Inflammatory macrophage treated with lipopolysaccharide for 4 hours (primary cell): ENCODE measurements around the gene LRRK1.

ENCODE experiments used
- DNase-seq: peaks from one replicate; pipeline ENCODE4 v3.0.0-alpha.2; 2020

Gene LRRK1

DNA sequence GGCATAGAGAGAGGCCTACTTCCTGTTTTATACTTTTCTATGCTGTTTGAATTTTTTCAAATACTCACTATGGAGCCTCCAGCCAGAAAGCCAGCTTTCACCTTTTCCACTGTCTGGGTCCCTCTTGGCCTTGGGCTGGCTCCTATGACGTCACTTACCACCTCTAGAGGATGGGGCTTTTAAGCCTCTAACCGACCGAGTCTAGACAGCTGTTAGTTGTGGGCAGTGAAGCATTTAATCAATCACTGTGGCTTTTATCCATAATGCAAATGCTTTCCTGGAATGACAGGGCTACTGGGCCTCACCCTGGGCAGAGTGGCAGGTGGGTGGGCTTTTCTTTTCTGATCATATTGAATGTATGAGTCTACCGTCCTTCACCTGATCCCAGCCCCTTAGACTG, 61.9 kb downstream of the LRRK1 start:
- DNase-seq: no peak

DNA sequence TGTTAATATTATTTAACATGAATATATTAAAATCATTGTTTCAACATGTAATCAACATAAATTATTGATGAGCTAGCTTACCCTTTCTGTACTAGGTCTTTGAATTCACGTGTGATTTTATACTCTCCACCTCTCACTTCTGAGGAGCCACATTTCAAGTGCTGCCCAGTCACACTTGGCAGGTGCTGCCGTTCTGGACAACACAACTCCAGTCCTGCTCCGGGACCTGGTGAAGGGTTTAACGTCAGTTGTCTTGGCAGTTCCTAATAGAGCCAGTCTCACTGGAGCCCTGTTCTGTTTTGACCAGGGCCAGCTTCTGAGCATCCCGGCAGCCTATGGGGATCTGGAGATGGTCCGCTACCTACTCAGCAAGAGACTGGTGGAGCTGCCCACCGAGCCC, 64.1 kb downstream of the LRRK1 start:
- DNase-seq: no peak

DNA sequence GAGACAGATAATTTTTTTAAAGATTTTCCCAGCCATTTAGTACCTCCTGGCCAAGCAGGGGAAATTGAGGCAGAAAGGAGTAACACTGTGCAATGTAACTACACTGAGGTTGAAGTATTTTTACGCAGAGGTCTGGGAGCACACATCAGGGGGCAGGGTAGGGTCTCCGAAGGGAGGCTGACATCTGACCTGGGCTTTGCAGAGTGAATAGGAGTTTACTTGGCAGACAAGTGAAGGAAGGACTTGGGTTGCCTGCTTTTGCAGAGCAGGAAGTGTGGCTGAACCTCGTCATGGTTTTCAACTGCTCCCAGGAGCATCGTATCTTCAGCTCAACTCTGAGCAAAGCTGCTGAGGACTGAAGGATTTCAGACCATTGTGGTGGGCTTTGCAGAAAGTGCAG, 66.2 kb downstream of the LRRK1 start:
- DNase-seq: no peak

DNA sequence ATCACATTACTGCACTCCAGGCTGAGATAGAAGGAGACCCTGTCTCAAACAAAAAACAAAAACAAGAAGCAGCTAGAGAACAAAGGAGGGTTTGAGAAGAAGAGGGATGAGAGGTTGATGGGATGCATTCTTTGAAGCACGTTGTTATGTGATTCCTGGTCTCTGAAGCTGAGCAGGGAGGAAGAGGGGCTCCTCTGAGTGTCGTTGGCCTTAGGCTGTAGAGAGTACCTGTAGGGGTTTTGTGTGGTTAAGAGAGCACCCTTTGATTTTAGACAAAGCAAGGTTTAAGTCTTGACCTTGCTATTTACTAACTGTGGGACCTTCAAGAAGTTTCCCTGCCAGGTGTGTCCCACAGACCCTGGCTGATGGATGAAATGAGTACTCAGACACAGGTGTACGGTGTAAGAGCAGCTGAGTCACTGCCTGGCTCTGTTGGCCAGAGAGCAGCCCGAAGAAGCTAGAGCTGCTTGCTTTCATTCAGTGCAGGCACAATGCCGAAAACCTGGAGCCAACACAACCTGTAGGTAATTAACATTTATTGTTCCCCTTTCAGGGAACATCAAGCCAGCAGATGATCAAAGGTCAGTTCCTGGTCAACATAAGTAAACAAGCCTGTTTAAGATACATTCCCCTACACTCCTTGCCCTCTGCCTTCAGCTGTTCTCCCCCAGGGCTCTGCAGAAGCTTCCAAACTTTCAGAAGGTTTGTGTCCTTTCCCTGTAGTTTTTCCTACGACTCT, 67.2 kb downstream of the LRRK1 start:
- DNase-seq: no peak

DNA sequence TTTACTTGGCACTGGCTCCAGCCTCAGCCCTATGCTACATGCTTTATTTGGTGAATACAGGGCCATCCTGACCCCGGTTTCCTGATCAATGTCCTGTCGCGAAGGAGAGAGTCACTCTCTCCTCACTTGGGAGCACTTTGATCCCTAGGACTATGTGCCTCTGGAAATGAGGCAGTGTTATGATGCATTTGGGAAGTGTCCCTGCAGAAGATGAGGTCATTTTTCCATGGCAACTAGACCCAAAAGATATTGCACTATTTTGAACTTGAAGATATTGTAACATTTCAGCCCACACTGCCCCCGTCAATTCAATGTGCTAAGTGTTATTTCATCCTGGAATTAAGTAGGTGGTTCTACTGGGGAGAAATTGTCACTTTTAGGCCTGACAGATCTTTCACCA, 68.0 kb downstream of the LRRK1 start:
- peak; percentile 81 for DNase-seq

DNA sequence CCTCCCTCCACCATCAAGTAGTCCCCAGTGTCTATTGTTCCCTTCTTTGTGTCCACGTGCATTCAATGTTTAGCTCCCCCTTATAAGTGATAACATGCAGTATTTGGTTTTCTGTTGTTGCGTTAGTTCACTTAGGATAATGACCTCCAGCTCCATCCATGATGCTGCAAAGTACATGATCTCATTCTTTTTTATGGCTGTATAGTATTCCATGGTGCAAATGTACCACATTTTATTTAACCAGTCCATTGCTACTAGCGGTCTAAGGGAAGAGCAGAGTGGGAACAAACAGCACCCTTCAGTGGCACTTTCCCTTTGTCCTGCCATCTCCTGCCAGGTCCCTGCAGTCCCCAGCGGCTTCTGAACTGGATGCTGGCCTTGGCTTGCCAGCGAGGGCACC, 69.1 kb downstream of the LRRK1 start:
- DNase-seq: no peak

DNA sequence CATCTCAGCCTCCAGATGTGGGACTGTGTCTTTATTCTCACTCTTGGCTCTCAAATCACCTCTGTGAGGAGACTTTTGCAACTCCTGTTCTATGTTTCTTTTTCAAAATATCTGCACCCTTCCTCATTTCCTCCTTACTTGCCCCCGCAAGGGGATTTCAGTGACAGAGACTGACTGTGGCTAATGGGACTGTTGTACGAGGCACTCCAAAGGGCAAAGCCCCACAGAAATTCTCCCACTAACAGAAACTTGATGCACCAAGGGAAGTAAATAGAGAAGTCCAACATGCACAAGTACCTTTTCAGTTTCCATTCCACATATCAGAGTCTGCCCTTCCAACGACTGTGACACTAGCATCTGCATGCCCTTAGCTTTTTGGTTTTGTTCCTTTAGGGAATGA, 69.7 kb downstream of the LRRK1 start:
- DNase-seq: peak; percentile 67

DNA sequence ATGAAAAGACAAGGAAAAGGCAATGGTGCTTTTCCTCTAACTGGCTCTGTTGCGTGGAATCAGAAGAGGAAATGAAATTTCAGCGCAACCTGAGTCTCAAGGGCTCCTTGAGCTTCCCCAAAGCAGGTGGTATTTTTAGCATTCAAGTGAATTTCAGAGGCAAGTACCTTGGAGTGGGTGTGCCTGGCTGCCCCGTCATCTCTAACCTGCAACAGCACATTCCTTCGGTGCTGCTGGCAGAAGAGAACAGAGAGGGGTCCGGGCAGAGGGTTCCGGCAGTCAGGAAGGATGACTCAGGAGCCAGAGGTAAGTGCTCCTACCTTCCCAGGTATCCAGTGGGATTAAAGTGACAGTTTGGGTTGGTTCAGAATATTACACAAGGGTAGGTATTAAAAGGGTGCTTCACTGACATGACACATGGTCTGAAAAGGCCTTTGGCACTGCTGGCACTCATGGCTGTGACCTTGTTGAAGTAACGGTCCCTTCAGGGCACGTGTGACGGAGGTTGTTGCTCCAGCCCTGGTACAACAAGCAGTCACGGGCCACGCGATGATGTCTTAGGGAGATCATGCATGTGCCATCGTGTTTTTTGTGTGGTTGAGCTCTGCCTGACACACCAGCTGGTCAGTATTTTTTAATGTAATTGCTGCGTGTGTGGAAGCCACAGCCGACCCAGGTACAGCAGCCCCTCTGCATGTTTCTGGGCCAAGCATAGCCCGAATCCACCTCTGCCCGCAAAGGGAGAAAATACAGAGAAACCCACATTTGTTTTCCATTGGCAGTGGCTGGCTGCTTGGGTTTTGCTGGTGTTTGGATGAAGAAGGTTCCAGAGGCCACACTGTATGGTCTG, 75.7 kb downstream of the LRRK1 start:
- no peak for DNase-seq

DNA sequence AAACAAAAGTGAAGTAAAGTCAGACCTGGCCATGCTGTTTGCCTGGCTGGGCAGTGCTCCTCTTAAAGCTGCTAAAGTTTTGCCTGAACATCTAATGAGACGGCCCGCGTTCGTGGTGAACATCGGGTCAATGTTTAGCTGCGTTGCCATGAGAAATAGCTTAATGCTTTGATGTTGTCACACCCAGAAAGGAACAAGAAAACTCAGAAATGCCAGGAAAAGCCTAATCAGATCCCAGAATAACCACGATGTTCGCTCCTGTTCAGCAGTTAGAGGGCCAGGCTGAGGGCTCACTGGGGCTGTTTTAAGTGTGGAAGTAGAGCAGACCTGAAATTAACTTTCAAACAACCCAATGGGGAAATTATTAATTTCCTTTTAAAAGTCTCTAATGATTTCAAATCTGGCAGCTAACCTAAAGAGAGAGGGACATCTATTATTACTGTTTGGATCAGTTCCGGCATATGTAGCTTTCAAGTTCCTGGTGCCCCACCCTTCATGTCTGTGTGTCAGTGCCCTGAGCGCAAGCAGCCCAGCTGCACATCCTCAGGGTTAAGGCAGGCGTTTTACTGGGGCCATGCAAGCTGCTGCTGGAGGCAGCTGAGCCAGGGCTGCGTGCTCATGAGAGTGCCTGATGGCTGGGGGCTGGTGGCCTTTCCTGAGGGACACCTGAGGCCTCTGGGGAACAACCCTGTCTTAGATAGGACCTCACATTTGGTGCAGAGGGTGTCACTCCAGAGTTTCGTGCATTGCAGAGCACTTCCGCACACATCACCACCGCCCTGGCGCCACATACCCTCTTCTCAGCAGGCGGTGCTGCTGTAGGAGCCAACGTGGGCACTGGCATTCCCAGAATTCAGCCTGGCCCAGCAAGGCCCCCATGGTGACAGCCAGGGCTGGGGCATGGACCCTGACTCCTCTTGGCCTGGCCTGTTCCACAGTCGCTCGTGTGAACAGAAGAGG, 76.6 kb downstream of the LRRK1 start:
- no peak for DNase-seq

DNA sequence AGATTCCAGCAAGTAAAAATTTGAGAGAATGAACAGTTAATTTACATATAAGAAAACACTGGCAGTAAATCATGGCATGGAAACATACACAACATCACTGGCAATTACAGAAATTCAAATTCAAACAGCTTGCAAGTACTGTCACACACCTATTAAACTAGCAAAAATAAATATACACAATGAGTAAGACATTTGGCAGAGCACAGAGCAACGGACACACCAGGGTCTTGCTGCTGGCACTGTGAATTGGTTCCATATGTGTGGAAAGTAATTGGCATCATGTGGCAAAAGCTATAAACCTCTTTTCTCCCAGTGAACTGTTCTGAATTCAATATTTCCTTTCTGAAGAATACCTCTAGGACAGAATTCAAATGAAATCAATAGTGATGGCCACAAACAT, 78.3 kb downstream of the LRRK1 start:
- DNase-seq: no peak

DNA sequence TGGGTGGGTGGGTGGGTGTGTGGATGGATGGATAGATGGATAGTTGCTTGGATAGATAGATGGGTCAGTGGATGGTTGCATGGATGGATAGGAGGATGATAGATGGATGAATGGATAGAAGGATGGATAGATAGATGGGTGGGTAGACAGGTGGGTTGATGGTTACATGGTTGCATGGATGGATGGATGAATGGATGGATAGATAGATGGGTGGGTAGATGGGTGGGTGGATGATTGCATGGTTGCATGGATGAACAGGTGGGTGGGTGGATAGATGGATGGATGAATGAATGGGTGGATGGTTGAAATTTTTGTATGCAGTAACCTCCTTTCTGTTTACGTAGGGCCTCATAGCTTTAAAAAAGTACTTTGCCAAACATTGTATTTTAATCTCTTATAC, 79.5 kb downstream of the LRRK1 start:
- DNase-seq: no peak

DNA sequence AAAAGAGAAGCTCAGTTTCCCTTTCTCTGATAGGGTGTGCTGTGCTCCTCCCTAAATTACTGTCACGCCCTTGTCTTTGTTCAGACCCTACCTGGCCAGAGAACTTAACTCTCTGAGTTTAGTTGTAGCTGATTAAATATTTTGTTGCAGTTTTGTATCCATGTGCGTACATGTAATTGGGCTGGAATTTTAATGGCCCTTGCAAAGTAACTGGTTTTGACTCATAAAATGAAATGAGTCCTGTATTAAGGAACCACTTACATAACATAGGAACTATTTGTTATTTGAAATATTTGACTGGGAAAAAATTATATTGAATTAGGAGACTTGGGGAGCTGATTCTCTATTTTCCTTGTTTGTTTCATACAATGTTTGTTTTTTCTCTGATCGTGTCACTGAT, 80.2 kb downstream of the LRRK1 start:
- DNase-seq: no peak

DNA sequence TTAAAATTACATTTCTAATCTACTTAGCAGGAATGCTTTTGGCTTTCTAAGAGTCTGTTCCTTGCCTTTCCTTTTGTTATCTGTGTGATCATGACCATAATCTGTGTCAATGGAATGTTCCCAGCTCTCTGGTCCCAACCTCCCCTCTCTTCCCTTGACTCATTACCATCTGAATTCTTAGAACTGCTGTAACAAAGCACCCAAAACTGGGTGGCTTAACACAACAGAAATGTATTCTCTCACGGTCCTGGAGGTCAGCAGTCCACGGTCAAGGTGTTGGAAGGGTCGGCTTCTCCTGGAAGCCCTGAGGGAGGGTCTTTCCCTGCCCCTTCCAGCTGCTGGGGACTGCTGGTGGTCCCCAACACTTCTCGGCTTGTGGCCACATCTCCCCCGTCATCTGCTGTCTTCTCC, 81.1 kb downstream of the LRRK1 start:
- DNase-seq: no peak

DNA sequence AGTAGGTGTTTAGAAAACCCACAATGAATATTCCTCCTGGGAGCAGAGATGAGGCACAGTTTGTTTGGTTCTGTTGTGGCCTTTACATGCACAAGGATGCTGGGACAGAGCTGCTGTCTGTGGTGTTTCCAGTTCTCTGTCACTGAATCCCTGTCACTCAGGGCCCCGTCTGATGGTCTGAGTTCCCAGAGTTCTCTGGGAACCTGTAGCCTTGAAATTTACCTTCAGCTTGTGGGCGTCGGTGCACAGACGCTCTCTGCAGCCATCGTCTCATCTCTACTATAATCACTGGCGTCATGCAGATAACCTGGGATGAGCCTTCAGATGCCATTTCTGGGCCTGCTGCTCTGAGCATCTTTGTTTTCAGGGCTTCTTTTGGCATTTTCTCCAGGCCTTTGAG, 81.9 kb downstream of the LRRK1 start:
- DNase-seq: no peak

DNA sequence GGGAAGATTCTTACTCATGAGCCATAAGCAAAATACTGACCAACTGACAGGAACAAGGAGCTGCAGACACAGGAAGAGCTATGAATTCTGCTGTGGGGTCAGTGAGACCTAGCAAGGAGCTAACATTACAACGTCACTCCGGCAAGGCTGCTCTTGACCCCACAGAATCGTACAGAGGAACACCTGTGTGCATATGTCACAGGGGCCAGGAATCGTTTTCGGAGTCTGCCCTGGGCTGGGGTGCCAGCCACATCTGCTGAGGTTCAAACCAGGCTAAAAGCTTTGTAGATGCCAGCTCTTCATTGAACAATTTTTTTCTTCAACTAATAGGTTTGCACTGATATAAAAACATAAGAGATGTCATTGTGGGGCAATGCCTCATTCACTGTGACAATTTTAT, 82.6 kb downstream of the LRRK1 start:
- DNase-seq: no peak

DNA sequence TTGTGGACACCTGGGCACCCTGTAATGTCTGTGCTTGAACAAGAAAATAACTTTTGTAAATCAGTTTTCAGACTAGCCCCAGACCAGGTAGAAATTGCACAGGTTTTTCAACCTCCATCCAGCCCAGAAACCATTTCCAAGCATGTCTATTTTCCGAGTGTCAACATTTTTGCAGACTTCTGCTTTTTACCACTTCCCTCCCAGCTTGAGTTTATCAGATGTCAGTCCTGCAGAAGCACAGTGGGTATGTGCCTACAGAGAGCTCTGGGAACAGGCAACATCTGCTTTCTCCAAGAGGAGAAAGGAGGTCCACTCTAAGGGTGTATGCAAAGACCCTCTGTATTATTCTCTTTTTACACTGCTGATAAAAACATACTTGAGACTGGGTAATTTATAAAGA, 83.9 kb downstream of the LRRK1 start:
- DNase-seq: peak; percentile 34

DNA sequence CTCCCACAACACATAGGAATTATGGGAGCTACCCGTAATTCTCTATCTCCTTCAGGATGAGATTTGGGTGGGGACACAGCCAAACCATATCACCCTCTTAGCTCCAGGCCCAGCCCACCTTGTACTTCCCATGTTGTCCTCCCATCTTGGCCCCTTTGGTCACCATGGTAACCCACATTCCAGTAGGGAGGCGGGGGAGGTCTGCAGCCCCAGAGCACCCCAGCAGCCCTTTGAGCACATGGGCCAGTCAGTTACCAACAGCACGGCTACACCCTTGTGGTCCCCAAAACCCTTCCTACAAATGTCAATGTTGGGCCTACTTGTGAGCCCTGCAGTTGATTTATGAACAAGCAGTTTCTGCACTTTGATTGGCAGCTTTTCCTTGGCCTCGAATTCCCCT, 84.5 kb downstream of the LRRK1 start:
- no peak for DNase-seq

DNA sequence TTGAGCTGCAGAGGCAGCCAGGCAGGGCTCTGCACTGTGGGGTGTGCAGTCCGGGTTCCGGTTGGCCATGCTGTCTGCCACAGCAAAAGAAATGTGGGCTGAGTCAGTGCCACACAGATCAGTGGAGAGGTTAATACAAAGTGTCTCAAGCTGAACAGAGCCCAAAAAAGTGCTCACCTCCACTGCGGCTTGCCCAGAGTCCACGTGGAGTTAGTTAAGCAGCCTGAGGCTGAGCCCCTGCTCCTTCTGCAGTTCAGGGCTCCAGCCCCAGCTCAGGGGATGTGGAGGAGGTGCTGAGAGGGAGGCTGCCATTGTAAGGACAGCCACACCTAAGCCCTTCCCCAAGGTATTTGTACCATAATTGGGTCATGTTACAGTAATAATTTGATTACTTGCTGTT, 85.3 kb downstream of the LRRK1 start:
- no peak for DNase-seq

DNA sequence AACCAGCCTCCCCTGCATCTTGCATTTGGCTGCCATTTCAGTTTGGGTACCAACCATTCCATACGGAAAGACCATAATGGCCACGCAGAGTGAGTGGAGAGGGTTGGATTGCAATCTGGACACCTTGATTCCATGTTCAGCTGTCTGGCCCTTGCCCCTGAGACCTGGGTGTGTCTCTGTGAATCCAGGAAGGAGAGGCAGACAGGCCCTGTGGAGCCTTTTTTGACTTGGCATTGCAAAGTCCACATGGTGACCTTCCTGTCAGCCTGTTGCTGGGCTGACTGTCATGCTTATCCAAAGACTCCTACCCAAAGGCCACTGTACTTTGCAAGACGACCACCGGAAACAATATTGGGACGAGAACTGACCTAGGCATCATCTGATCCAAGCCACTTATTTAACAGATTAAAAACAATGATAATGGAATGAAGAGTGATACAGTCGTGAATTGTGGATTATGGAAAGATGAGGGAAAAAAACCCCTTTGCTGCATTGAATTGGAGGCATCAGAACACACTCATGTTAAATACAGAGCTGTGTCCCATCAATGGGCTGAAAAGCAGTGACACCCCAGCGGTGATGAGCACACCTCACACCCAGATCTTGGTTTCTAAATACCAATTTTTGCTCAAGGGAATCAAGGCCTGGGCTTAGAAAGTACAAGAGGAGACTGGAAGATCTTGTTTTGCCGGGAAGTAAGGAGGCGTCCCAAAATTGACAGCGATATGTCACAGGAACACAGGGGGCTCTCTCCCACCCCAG, 86.0 kb downstream of the LRRK1 start:
- DNase-seq: no peak

DNA sequence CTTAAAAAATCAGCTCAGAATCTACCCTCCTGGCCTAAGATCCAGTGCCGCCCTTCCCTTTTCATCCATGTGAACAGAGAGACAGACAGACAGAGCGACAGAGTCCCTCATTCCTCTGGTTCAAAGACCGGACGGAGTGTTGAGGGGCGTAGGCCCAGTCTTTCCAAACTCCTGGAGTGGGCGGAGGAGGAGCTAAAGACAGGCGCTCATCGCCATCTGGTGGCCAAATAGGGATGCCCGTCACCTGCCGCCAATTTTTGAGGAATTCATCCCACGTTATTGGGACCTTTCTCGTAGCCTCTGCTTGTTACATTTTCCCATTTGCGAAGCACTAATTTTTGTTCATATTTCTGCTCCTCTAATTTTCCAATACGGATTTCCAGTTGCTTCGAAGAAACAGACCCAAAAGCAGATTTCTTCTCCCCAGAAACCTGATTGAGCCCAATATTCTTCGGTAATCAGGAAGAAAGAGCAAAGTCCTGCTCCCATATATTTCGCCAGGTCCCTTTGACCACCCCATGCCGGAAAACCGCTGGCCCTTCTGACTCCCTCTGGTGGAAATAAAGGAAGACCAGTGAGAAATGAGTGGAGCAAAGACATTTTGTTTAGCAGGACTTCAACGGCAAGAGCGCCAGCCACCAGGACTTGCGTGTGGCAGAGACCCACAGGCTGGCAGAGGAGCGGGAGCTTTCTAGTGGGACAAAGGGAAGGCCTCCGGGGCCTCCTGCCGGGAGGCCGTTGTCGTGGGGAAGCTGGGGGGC, 88.0 kb downstream of the LRRK1 start:
- peak; percentile 88 for DNase-seq
